Suprapubic skin (tissue), 4 donors: ENCODE data around the gene CD163. TPM values are rescaled to one million over a fixed set of nuclear protein-coding genes. Genes with fewer than 3 reads are reported as not detected.
A peak's percentile ranks its signal among the peaks of the same experiment; 100 is the strongest.

Experiments used
- DNase-seq, 2 donors: peaks; one replicate each; pipeline ENCODE4 v3.0.0-alpha.2; 2019; ENCODE audit warnings: low spot score in 2 of 2
- H3K27ac ChIP-seq: fragments of 200-600 bp; sonication (generic); one replicate; pipeline ENCODE4 v1.5.1; 2019
- H3K27me3 ChIP-seq: fragments of 200-600 bp; sonication (generic); one replicate; pipeline ENCODE4 v1.5.1; 2019
- H3K36me3 ChIP-seq: fragments of 200-600 bp; sonication (generic); one replicate; pipeline ENCODE4 v1.5.1; 2019
- H3K4me1 ChIP-seq: fragments of 200-600 bp; sonication (generic); one replicate; pipeline ENCODE4 v1.5.1; 2019
- H3K4me3 ChIP-seq: fragments of 200-600 bp; sonication (generic); one replicate; pipeline ENCODE4 v1.5.1; 2019; ENCODE audit warnings: mild to moderate bottlenecking
- H3K9me3 ChIP-seq: fragments of 200-600 bp; sonication (generic); one replicate; pipeline ENCODE4 v1.5.1; 2019
- EP300 ChIP-seq: sonication (generic); formaldehyde crosslinking; IDR thresholded peaks from one replicate; pipeline ENCODE4 v1.6.1; 2017; ENCODE audit warnings: antibody characterized with exemption
- POLR2A ChIP-seq, 2 donors: fragments of 450-650 bp; IDR thresholded peaks; one replicate each; pipeline ENCODE4 v1.6.1; 2017; ENCODE audit warnings: antibody characterized with exemption in 2 of 2, mild to moderate bottlenecking in 2 of 2, moderate library complexity in 2 of 2
- POLR2AphosphoS5 ChIP-seq, 3 donors: sonication (generic); formaldehyde crosslinking; IDR thresholded peaks; one replicate each; pipeline ENCODE4 v1.6.1; 2017; ENCODE audit warnings: antibody characterized with exemption in 3 of 3
- WGBS: methylation state at CpG from one replicate; pipeline ENCODE4 v1.1.5; 2018; 5-methylcytosine and 5-hydroxymethylcytosine counted together
- total RNA-seq, 4 donors: library from RNA; depleted of rRNA; stranded (reverse); fragments of >200 nt; gene quantifications; one replicate each; pipeline ENCODE4 v1.1.0, GENCODE V29; 2016
- TF ChIP-seq, protein P1 (sequence below), 2 donors: fragments of 200-600 bp in 1 of 2; fragments of 450-650 bp in 1 of 2; sonication (generic) in 1 of 2; IDR thresholded peaks; one replicate each; pipeline ENCODE4 v1.5.1; 2016 to 2019; ENCODE audit warnings: antibody characterized with exemption in 2 of 2, mild to moderate bottlenecking in 1 of 2, moderate library complexity in 1 of 2

CD163 gene
- total RNA-seq, 4 donors from 2014 or later, result 12.9 to 22.0 (median 16.7) TPM

DNA sequence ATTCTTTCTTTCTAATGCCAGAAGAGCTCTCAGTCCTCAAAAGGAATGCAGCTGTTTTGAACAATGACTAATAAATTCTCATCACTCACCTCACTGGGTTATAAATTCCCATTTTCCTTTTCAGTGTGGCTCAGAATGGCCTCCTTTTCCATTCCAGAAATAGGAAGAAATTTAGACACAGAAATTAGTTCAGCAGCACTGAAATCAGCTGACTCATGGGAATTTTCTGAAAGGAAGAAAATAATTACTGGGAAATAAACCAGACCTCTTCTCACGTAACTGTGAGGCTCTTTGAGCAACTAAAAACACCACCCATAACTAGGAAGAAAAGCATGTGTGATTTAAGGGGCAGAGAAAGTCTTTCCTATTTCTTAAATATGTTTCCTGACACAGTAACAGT, 23.8 kb downstream of the CD163 start:
- 25% methylated on average over 1 of the region's 1 CpG for WGBS
- no peaks in the 10 kb centered on the region for H3K4me1 ChIP-seq

DNA sequence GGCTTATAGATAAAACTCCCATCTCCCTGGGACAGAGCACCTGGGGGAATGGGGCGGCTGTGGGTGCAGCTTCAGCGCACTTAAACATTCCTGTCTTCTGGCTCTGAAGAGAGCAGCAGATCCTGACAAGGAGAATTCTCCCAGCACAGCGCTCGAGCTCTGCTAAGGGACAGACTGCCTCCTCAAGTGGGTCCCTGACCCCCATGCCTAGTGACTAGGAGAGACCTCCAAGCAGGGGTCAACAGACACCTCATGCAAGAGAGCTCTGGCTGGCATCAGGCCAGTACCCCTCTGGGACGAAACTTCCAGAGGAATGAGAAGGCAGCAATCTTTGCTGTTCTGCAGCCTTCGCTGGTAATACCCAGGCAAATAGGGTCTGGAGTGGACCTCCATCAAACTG, 31.5 kb downstream of the CD163 start:
- no peak overlapping the region for H3K27ac ChIP-seq
- H3K4me1 ChIP-seq, result no peaks in the 10 kb centered on the region
- 85% methylated on average over 3 of the region's 6 CpGs for WGBS
- H3K4me3 ChIP-seq, result no peak overlapping the region
- H3K9me3 ChIP-seq, result no peaks in the 10 kb centered on the region
- TF ChIP-seq POLR2A (IDR thresholded peaks at IDR 0.05) (no peak), EP300 (no peak), POLR2AphosphoS5 (IDR thresholded peaks at IDR 0.05) (no peak)
- TF ChIP-seq, protein P1, sequence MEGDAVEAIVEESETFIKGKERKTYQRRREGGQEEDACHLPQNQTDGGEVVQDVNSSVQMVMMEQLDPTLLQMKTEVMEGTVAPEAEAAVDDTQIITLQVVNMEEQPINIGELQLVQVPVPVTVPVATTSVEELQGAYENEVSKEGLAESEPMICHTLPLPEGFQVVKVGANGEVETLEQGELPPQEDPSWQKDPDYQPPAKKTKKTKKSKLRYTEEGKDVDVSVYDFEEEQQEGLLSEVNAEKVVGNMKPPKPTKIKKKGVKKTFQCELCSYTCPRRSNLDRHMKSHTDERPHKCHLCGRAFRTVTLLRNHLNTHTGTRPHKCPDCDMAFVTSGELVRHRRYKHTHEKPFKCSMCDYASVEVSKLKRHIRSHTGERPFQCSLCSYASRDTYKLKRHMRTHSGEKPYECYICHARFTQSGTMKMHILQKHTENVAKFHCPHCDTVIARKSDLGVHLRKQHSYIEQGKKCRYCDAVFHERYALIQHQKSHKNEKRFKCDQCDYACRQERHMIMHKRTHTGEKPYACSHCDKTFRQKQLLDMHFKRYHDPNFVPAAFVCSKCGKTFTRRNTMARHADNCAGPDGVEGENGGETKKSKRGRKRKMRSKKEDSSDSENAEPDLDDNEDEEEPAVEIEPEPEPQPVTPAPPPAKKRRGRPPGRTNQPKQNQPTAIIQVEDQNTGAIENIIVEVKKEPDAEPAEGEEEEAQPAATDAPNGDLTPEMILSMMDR (IDR thresholded peaks at IDR 0.05), result no peak
- no peak for DNase-seq
- no peaks in the 10 kb centered on the region for H3K36me3 ChIP-seq
- H3K27me3 ChIP-seq, result no peaks in the 10 kb centered on the region

More for the DNA sequence above, 23.8 kb downstream of the CD163 start:
- Histone ChIP-seq H3K27me3 (no peaks in the 10 kb centered on the region), H3K4me3 (no peak overlapping the region), H3K27ac (no peak overlapping the region), H3K9me3 (no peaks in the 10 kb centered on the region), H3K36me3 (no peaks in the 10 kb centered on the region)
- DNase-seq, result no peak
- no peak for TF ChIP-seq POLR2A (IDR thresholded peaks at IDR 0.05)

DNA sequence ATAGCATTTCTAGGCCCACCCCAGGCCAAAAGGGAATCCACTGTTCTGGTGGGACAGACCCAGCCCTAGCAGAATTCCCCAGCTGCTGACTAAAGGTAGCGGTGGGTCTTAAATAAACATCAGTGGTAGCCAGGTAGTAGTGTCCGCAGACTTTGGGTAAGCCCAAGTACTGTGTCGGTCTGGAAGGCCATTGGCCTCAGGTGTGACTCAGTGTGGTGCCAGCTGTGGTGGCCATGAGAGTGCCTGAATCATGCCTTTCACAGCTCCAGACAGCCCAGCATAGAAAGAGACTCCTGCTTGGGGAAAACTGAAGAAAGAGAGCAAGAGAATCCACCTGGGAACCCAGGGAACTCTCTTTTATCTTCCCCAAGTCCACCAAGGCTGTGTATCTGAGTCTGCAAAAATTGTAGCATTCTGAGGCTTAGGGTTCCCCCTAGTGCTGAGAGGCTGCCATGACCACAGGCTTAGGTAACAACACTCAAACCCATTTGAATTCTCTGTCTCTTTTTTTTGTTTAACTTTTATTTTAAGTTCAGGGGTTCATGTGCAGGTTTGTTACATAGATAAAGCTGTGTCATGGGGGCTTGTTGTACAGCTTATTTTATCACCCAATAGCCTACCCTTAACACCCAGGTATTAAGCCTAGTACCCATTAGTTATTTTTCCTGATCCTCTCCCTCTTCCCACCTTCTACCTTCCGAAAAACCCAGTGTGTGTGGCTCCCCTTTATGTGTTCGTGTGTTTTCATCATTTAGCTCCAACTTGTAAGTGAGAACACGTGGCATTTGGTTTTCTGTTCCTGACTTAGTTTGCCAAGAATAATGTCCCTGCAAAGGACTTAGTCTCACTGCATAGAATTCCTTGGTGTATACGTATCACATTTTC, 43.0 kb downstream of the CD163 start:
- 60% methylated on average over 7 of the region's 7 CpGs for WGBS

DNA sequence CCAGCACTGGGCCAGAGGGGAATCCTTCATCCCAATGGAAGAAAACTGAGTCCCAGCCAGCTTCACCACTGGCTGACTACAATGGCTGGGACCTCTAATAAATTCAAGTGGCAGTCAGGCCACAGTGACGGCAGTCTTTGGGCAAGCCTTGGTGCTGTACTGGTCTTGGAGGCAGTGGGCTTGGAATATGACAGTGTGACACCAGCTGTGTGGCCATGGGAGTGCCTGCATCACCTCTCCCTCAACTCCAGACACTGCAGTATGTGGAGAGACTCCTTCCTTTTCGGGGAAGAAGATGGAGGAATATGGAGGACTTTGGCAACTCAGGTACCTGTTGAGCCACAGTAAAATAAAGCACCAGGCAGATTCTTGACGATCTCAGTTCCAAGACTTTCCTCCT, 43.6 kb downstream of the CD163 start:
- DNase-seq, result no peak
- TF ChIP-seq, protein P1 (IDR thresholded peaks at IDR 0.05), result no peak
- TF ChIP-seq POLR2AphosphoS5 (IDR thresholded peaks at IDR 0.05), result no peak
- TF ChIP-seq EP300, result no peak
- no peak for TF ChIP-seq POLR2A (IDR thresholded peaks at IDR 0.05)
- 83% methylated on average over 3 of the region's 3 CpGs for WGBS
- H3K4me3 ChIP-seq, result no peak overlapping the region
- H3K27me3 ChIP-seq, result no peaks in the 10 kb centered on the region
- H3K27ac ChIP-seq, result no peak overlapping the region
- no peaks in the 10 kb centered on the region for H3K4me1 ChIP-seq
- no peaks in the 10 kb centered on the region for H3K36me3 ChIP-seq
- H3K9me3 ChIP-seq, result no peaks in the 10 kb centered on the region

More for the DNA sequence above, 43.0 kb downstream of the CD163 start:
- Histone ChIP-seq H3K9me3 (no peaks in the 10 kb centered on the region), H3K4me3 (no peak overlapping the region), H3K4me1 (no peaks in the 10 kb centered on the region), H3K27me3 (no peaks in the 10 kb centered on the region), H3K36me3 (no peaks in the 10 kb centered on the region), H3K27ac (no peak overlapping the region)
- DNase-seq, result no peak
- TF ChIP-seq, protein P1 (IDR thresholded peaks at IDR 0.05), result peak; percentile 16 to 81
- no peak for TF ChIP-seq EP300

DNA sequence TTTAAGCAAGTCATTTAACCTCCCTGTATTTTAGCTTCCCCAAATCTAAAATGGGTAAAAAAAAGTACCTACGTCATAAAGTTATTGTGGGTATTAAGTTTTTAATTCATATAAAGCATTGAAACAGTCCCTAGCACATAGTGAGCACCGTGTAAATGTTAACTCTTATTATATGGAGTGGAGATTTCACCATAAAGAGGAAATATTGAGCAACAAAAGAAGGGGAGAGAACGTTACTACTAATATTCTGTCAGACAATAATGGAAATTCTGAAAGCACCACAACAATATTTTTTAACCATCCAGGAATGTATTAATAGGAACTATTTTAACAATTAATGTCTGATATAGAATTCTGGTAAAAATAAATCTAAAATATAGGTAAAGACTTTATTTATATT, 51.8 kb downstream of the CD163 start:
- no peak overlapping the region for H3K4me3 ChIP-seq
- H3K27ac ChIP-seq, result no peak overlapping the region
- no peak for TF ChIP-seq POLR2AphosphoS5 (IDR thresholded peaks at IDR 0.05)
- no peak for TF ChIP-seq EP300
- TF ChIP-seq, protein P1 (IDR thresholded peaks at IDR 0.05), result no peak
- TF ChIP-seq POLR2A (IDR thresholded peaks at IDR 0.05), result no peak
- H3K9me3 ChIP-seq, result no peaks in the 10 kb centered on the region
- H3K27me3 ChIP-seq, result no peaks in the 10 kb centered on the region
- no peak for DNase-seq
- no peaks in the 10 kb centered on the region for H3K36me3 ChIP-seq
- no peaks in the 10 kb centered on the region for H3K4me1 ChIP-seq
- WGBS, result 64% methylated on average over 3 of the region's 3 CpGs
